Gastrocnemius medialis (tissue), 4 donors: ENCODE data around the gene RADIL. TPM values are rescaled to one million over a fixed set of nuclear protein-coding genes. Genes with fewer than 3 reads are reported as not detected.

Source experiments
- ATAC-seq, 2 donors: fragments of 150-250 bp; one replicate each; pipeline ENCODE4 v1.9.1; 2016
- DNase-seq, 2 donors: peaks; one replicate each; pipeline ENCODE4 v3.0.0-alpha.2; 2019
- H3K27ac ChIP-seq, 4 donors: fragments of 200-600 bp; sonication (generic); 1 replicate in 1 of 4; 2 replicates in 3 of 4; pipeline ENCODE4 v1.5.1; 2016 to 2018; ENCODE audit warnings: mild to moderate bottlenecking in 2 of 4, moderate library complexity in 1 of 4
- H3K27me3 ChIP-seq, 3 donors: fragments of 200-600 bp; sonication (generic) in 2 of 3; 1 replicate in 1 of 3; 2 replicates in 2 of 3; pipeline versions ENCODE4 v1.5.1 to v1.6.0; 2016 to 2019; ENCODE audit warnings: mild to moderate bottlenecking in 1 of 3, moderate library complexity in 1 of 3
- H3K36me3 ChIP-seq, 2 donors: fragments of 200-600 bp; sonication (generic) in 1 of 2; one replicate each; pipeline ENCODE4 v1.5.1; 2017 to 2018
- H3K4me1 ChIP-seq, 2 donors: fragments of 200-600 bp; sonication (generic) in 1 of 2; one replicate each; pipeline ENCODE4 v1.5.1; 2016 to 2017; ENCODE audit warnings: mild to moderate bottlenecking in 2 of 2
- H3K4me3 ChIP-seq, 4 donors: fragments of 200-600 bp; sonication (generic) in 3 of 4; 1 replicate in 1 of 4; 2 replicates in 3 of 4; pipeline ENCODE4 v1.5.1; 2016 to 2019; ENCODE audit warnings: mild to moderate bottlenecking in 2 of 4
- H3K9me3 ChIP-seq, 3 donors: fragments of 200-600 bp; sonication (generic) in 2 of 3; 1 replicate in 1 of 3; 2 replicates in 2 of 3; pipeline ENCODE4 v1.5.1; 2016 to 2019
- POLR2A ChIP-seq, 2 donors: fragments of 450-650 bp; IDR thresholded peaks; one replicate each; pipeline ENCODE4 v1.6.1; 2017; ENCODE audit warnings: antibody characterized with exemption in 2 of 2, mild to moderate bottlenecking in 2 of 2, moderate library complexity in 2 of 2
- in situ Hi-C, 4 donors: fragments of 200-750 bp; cut with MboI; loops; one replicate each; pipeline versions ENCODE4 v1.15.0 to v1.8.0; 2017; ENCODE audit warnings: low sequenced_read_pairs in 4 of 4
- intact Hi-C: fragments of 100-400 bp; cut with DNase I; formaldehyde crosslinking; loops from one replicate; pipeline ENCODE4 v1.15.1; 2023; ENCODE audit warnings: low total_unique reads
- total RNA-seq, 4 donors: library from RNA; depleted of rRNA; stranded (reverse); fragments of >200 nt; gene quantifications; one replicate each; pipeline versions ENCODE4 v1.1.0 to v1.2.3, GENCODE V29; 2016
- TF ChIP-seq, protein P1 (sequence below), 5 experiments: fragments of 450-650 bp in 3 of 5; fragments of 200-600 bp in 2 of 5; sonication (generic) in 2 of 5; IDR thresholded peaks in 4 of 5; conservative IDR thresholded peaks in 1 of 5; 1 replicate in 4 of 5; 2 replicates in 1 of 5; pipeline ENCODE4 v1.5.1; 2016 to 2019; ENCODE audit warnings: antibody characterized with exemption in 5 of 5, mild to moderate bottlenecking in 3 of 5, moderate library complexity in 3 of 5

The RADIL gene
- total RNA-seq, 4 donors from 2014 or later = 2.1 to 12.1 (median 5.0) TPM

DNA sequence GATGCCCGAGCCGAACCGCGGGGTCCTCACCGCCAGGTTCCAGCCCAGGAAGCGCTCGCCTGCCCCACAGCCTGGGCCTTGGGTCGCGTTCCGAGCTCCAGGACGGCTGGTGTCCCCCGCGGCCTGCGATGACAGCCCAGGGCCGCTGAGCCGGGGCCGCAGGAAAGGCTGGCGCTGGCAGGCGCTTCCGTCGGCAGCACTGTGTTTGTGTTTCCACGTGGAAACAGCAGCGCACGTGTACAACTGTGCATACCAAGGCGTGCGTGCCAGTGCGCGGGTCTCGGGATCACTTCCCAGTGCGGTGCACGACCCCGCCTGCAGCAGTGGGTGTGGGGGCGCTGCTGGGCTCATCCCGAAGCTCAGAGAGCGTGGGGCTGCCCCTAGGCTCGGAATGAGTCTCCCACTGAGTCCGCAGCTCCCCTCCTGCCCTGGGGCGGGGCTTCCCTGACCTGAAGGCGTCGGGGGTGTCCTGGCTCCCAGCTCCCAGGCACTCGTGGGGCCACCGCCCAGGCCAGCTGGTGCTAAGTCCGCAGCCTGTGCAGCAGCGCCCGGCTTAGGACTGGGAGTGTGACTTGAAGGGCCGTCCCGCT is 90.9 kb downstream of the RADIL start:
- H3K4me1 ChIP-seq = no peaks in the 10 kb centered on the region
- DNase-seq (no peak), ATAC-seq (peak; percentile 18 to 54)
- peak overlapping the region in 3 of 4 donors; percentile 45 to 77 (median 49) for H3K27ac ChIP-seq
- peak overlapping the region; percentile 44 to 72 (median 56) for H3K4me3 ChIP-seq
- no peak for TF ChIP-seq POLR2A (IDR thresholded peaks at IDR 0.05)
- TF ChIP-seq, protein P1, sequence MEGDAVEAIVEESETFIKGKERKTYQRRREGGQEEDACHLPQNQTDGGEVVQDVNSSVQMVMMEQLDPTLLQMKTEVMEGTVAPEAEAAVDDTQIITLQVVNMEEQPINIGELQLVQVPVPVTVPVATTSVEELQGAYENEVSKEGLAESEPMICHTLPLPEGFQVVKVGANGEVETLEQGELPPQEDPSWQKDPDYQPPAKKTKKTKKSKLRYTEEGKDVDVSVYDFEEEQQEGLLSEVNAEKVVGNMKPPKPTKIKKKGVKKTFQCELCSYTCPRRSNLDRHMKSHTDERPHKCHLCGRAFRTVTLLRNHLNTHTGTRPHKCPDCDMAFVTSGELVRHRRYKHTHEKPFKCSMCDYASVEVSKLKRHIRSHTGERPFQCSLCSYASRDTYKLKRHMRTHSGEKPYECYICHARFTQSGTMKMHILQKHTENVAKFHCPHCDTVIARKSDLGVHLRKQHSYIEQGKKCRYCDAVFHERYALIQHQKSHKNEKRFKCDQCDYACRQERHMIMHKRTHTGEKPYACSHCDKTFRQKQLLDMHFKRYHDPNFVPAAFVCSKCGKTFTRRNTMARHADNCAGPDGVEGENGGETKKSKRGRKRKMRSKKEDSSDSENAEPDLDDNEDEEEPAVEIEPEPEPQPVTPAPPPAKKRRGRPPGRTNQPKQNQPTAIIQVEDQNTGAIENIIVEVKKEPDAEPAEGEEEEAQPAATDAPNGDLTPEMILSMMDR (IDR thresholded peaks at IDR 0.05 in 4 of 5, conservative IDR thresholded peaks at IDR 0.05 in 1 of 5) = no peak
- H3K27me3 ChIP-seq = no peaks in the 10 kb centered on the region
- in situ Hi-C loops = loop anchor here in 1 of 4 donors (10.0 kb wide), 1 partner anchor 92 kb away; the partner anchor contains the start of gene RADIL
- H3K36me3 ChIP-seq = peaks cover 0 to 30% of the 10 kb centered on the region in 2 donors
- intact Hi-C loops = loop anchor here (10.0 kb wide), 1 partner anchor 292 kb away; no protein-coding TSS in a partner anchor
- no peaks in the 10 kb centered on the region for H3K9me3 ChIP-seq

DNA sequence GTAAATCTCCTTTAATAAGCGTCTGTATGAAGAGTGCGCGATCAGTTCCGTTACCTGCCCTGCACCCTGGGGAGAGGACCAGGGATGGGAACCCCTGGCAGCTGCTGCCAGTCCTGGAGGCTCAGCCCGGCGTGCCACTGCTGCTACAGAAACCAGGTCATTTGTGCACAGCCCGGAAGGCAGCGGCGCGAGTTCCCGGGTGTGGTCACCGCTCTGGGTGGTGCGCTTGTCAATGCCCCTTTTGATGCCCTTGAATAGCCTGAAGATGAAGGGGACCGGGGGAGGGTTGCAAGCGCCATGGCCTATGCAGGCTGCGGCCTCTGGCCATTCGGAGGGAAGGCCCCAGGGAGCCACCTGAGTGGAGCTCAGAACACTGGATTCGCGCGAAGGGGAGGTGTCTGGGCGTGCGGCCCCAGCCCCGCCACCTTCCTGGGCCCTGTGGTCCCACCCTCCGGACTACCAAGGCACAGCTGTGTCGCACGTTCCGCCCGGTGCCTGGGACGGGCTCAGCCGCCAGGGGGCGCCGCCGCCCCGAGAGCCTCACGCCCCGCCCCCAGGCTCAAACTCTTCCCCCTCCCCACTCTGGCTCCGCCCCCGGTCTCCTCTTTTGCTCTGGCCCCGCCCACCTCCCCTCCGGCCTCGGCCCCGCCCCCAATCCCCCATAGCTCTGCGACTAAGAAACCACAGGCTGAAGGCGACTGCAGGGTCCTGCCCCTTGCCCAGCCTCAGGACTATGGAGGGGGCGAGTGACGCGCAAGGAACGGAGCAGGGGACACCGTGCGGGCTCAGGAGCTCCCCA is 91.6 kb downstream of the RADIL start:
- in situ Hi-C loops = loop anchor here in 1 of 4 donors (10.0 kb wide), 1 partner anchor 93 kb away; the partner anchor contains the start of gene RADIL
- TF ChIP-seq, protein P1 (IDR thresholded peaks at IDR 0.05 in 4 of 5, conservative IDR thresholded peaks at IDR 0.05 in 1 of 5) = peak; percentile 44 to 87 (median 64)
- TF ChIP-seq POLR2A (IDR thresholded peaks at IDR 0.05) = no peak
- peak overlapping the region in 3 of 4 donors; percentile 45 to 77 (median 49) for H3K27ac ChIP-seq
- H3K36me3 ChIP-seq = peaks cover 0 to 37% of the 10 kb centered on the region in 2 donors
- DNase-seq (peak; percentile 45 to 75), ATAC-seq (peak; percentile 65 to 86)
- no peaks in the 10 kb centered on the region for H3K9me3 ChIP-seq
- no peaks in the 10 kb centered on the region for H3K27me3 ChIP-seq
- peak overlapping the region; percentile 44 to 72 (median 56) for H3K4me3 ChIP-seq
- no peaks in the 10 kb centered on the region for H3K4me1 ChIP-seq
- intact Hi-C loops = loop anchor here (10.0 kb wide), 1 partner anchor 293 kb away; no protein-coding TSS in a partner anchor

DNA sequence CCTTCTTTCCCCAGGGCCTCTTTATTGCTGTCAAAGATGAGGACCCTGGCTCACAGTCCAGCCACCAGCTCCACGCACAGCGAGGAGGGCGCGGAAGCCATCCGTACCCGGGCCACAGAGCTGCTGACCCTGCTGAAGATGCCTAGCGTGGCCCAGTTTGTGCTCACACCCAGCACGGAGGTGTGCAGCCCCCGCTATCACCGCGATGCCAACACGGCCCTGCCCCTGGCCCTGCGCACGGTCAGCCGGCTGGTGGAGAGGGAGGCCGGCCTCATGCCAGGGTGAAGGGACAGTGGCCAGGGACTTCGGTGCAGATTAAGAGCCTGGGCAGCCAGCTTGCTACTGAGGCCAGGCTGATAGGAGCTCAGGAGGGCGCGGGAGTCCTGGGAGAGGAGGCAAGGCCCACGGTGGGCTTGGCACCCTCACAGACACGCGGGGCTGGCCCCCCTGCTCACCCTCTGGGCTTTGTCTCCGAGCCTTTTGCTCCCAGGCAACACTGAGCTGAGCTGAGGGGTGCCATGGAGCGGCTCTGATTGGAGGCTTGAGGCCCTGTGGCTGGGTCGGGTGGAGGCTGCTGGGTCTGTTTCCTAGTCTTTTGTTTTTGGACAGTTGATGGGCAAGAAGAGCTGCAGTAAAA is 92.3 kb downstream of the RADIL start:
- H3K27ac ChIP-seq = peak overlapping the region in 1 of 4 donors; percentile 38
- no peak for TF ChIP-seq POLR2A (IDR thresholded peaks at IDR 0.05)
- H3K9me3 ChIP-seq = no peaks in the 10 kb centered on the region
- ATAC-seq (no peak), DNase-seq (no peak)
- no peak overlapping the region for H3K4me3 ChIP-seq
- H3K4me1 ChIP-seq = no peaks in the 10 kb centered on the region
- in situ Hi-C loops = loop anchor here in 1 of 4 donors (10.0 kb wide), 1 partner anchor 94 kb away; the partner anchor contains the start of gene RADIL
- H3K27me3 ChIP-seq = no peaks in the 10 kb centered on the region
- peaks cover 0 to 44% of the 10 kb centered on the region in 2 donors for H3K36me3 ChIP-seq
- intact Hi-C loops = loop anchor here (10.0 kb wide), 1 partner anchor 294 kb away; no protein-coding TSS in a partner anchor

DNA sequence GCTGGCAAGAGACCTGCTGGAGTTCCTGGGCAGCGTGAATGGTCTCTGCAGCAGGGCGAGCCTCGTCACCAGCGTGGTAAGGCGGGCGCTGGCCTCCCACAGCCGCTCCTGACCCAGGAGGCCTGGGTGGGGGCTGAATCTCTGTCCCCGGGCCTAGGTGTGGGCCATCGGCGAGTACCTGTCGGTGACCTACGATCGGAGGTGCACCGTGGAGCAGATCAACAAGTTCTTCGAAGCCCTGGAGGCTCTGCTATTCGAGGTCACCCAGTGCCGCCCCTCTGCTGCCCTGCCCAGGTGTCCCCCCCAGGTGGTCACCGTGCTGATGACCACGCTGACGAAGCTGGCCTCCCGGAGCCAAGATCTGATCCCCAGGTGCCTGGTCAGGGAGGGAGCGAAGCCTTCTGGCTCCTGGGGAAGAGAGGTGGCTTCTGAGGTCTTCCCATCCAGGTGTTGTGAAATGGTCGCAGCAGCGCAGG is 93.0 kb downstream of the RADIL start:
- H3K4me3 ChIP-seq = no peak overlapping the region
- DNase-seq = no peak
- no peak overlapping the region for H3K27ac ChIP-seq
- intact Hi-C loops = loop anchor here (10.0 kb wide), 1 partner anchor 294 kb away; no protein-coding TSS in a partner anchor
- in situ Hi-C loops = loop anchor here in 1 of 4 donors (10.0 kb wide), 1 partner anchor 94 kb away; the partner anchor contains the start of gene RADIL
- H3K4me1 ChIP-seq = no peaks in the 10 kb centered on the region
- no peaks in the 10 kb centered on the region for H3K27me3 ChIP-seq
- H3K36me3 ChIP-seq = peaks cover 0 to 50% of the 10 kb centered on the region in 2 donors
- no peaks in the 10 kb centered on the region for H3K9me3 ChIP-seq
- no peak for ATAC-seq
- TF ChIP-seq, protein P1 (IDR thresholded peaks at IDR 0.05 in 4 of 5, conservative IDR thresholded peaks at IDR 0.05 in 1 of 5) = no peak
- no peak for TF ChIP-seq POLR2A (IDR thresholded peaks at IDR 0.05)
